Measurements from ENCODE around the gene STUB1.
A peak's percentile ranks its signal among the peaks of the same experiment; 100 is the strongest.

DNA sequence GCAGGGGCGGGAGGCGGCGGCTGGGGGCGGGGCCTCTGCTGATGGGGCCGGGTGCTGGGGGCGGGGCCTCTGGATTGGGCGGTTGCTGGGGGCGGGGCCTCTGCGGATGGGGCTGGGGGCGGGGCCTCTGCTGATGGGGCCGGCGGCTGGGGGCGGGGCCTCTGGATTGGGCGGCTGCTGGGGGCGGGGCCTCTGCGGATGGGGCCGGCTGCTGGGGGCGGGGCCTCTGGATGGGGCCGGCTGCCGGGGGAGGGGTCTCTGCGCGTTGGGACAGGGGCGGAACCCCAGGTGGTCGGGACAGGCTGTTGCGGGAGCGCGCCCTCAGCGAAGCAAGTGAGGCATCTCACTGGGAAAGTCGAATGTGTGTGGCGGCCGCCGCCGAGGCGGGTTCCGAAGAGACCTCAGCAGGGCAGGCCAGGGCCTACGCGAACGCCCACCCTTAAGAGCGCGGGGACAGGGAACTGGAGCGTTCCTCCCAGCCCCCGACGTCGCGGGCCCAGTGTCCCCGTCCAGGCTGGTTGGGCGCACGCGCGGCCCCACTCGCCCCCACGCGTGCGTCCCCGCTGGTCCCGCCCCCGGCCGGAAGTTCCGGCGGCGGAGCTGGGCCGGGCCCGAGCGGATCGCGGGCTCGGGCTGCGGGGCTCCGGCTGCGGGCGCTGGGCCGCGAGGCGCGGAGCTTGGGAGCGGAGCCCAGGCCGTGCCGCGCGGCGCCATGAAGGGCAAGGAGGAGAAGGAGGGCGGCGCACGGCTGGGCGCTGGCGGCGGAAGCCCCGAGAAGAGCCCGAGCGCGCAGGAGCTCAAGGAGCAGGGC lies at the start of gene STUB1:
- TF ChIP-seq, protein P1, sequence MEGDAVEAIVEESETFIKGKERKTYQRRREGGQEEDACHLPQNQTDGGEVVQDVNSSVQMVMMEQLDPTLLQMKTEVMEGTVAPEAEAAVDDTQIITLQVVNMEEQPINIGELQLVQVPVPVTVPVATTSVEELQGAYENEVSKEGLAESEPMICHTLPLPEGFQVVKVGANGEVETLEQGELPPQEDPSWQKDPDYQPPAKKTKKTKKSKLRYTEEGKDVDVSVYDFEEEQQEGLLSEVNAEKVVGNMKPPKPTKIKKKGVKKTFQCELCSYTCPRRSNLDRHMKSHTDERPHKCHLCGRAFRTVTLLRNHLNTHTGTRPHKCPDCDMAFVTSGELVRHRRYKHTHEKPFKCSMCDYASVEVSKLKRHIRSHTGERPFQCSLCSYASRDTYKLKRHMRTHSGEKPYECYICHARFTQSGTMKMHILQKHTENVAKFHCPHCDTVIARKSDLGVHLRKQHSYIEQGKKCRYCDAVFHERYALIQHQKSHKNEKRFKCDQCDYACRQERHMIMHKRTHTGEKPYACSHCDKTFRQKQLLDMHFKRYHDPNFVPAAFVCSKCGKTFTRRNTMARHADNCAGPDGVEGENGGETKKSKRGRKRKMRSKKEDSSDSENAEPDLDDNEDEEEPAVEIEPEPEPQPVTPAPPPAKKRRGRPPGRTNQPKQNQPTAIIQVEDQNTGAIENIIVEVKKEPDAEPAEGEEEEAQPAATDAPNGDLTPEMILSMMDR (IDR thresholded peaks at IDR 0.05; ENCODE audit: low read depth, low read length) = no peak
- peak; percentile 53 for TF ChIP-seq POLR2A (IDR thresholded peaks at IDR 0.05; ENCODE audit: extremely low read depth, insufficient read length)
- peak; percentile 48; the same call in 1 of the 2 replicates for TF ChIP-seq MYC (IDR thresholded peaks at IDR 0.05; ENCODE audit: low read depth, low read length)

Measured in NB4 (cell line).